Astrocyte (in vitro differentiated cells and primary cell): Measurements from ENCODE around the gene USP20. TPM values are rescaled to one million over a fixed set of nuclear protein-coding genes. Genes with fewer than 3 reads are reported as not detected.
A peak's percentile ranks its signal among the peaks of the same experiment; 100 is the strongest.

Source experiments
- DNase-seq: peaks from one replicate; pipeline ENCODE4 v3.0.0-alpha.2; 2010; ENCODE audit warnings: low read depth
- FAIRE-seq: peaks from 2 replicates; lab custom pipeline; 2011; peaks lifted over from hg19 to GRCh38; lab: Jason Lieb, UNC
- H2AFZ ChIP-seq: 2 replicates; pipeline ENCODE4 v1.6.0; 2012; ENCODE audit warnings: low read depth, low read length, inconsistent platforms
- H3K27ac ChIP-seq: 2 replicates; pipeline ENCODE4 v1.5.1; 2011; ENCODE audit warnings: low read depth, low read length, inconsistent platforms
- H3K27me3 ChIP-seq: 2 replicates; pipeline ENCODE4 v1.6.0; 2011; ENCODE audit warnings: low read length, inconsistent platforms; ENCODE audit not compliant: insufficient read depth
- H3K36me3 ChIP-seq: 2 replicates; pipeline ENCODE4 v1.5.1; 2011; ENCODE audit warnings: low read length, inconsistent platforms; ENCODE audit not compliant: insufficient read depth
- H3K4me1 ChIP-seq: 2 replicates; pipeline ENCODE4 v1.5.1; 2011; ENCODE audit warnings: low read length, inconsistent platforms; ENCODE audit not compliant: insufficient read depth
- H3K4me2 ChIP-seq: 2 replicates; pipeline ENCODE4 v1.6.0; 2012; ENCODE audit warnings: low read length, inconsistent platforms
- H3K4me3 ChIP-seq: 2 replicates; pipeline ENCODE4 v1.5.1; 2011; ENCODE audit warnings: low read depth, mild to moderate bottlenecking, low read length, inconsistent platforms; ENCODE audit not compliant: insufficient read depth
- H3K79me2 ChIP-seq: 2 replicates; pipeline ENCODE4 v1.6.0; 2012; ENCODE audit warnings: mild to moderate bottlenecking, low read length, inconsistent platforms; ENCODE audit not compliant: insufficient read depth
- H3K9ac ChIP-seq: 2 replicates; pipeline ENCODE4 v1.6.0; 2012; ENCODE audit warnings: mild to moderate bottlenecking, low read length, inconsistent platforms
- H3K9me3 ChIP-seq: 2 replicates; pipeline ENCODE4 v1.5.1; 2012; ENCODE audit warnings: low read depth, mild to moderate bottlenecking, low read length, inconsistent platforms; ENCODE audit not compliant: insufficient read depth
- H4K20me1 ChIP-seq: 2 replicates; pipeline ENCODE4 v1.6.0; 2012; ENCODE audit warnings: low read length, inconsistent platforms; ENCODE audit not compliant: insufficient read depth
- H3K27ac Mint-ChIP-seq: one replicate; pipeline ENCODE4 v1.8.0; 2021; ENCODE audit warnings: mild to moderate bottlenecking, mixed read lengths; ENCODE audit not compliant: unreplicated experiment
- H3K27me3 Mint-ChIP-seq: one replicate; pipeline ENCODE4 v1.8.0; 2021; ENCODE audit warnings: low read depth, mixed read lengths; ENCODE audit not compliant: unreplicated experiment
- H3K36me3 Mint-ChIP-seq: one replicate; pipeline ENCODE4 v1.8.0; 2021; ENCODE audit warnings: low read depth, mixed read lengths; ENCODE audit not compliant: unreplicated experiment
- H3K4me1 Mint-ChIP-seq: one replicate; pipeline ENCODE4 v1.8.0; 2021; ENCODE audit warnings: low read depth, mixed read lengths; ENCODE audit not compliant: unreplicated experiment
- H3K4me3 Mint-ChIP-seq: one replicate; pipeline ENCODE4 v1.8.0; 2021; ENCODE audit warnings: mild to moderate bottlenecking, moderate library complexity, mixed read lengths; ENCODE audit not compliant: unreplicated experiment
- H3K9me3 Mint-ChIP-seq: one replicate; pipeline ENCODE4 v1.8.0; 2021; ENCODE audit warnings: mild to moderate bottlenecking, mixed read lengths; ENCODE audit not compliant: unreplicated experiment
- CTCF ChIP-seq: IDR thresholded peaks from 2 replicates; pipeline ENCODE4 v1.5.1; 2011; ENCODE audit warnings: low read depth, mild to moderate bottlenecking, inconsistent platforms, low read length, moderate library complexity; ENCODE audit not compliant: insufficient read depth
- EZH2 ChIP-seq: IDR thresholded peaks from 2 replicates; pipeline ENCODE4 v1.6.1; 2012; ENCODE audit warnings: mild to moderate bottlenecking, low read length, inconsistent platforms; ENCODE audit not compliant: insufficient read depth
- total RNA-seq: library from RNA; stranded (reverse); gene quantifications from 2 replicates; pipeline ENCODE4 v1.2.1, GENCODE V29; 2021

USP20 gene
- total RNA-seq, 1 donor from 2014 or later = 24.1 TPM

- DNase-seq (no peak), FAIRE-seq (no peak)
- H2AFZ ChIP-seq = no peak overlapping the region
- no peaks in the 10 kb centered on the region for H3K9me3 ChIP-seq
- H3K4me1 ChIP-seq = no peaks in the 10 kb centered on the region
- H3K9me3 Mint-ChIP-seq = no peaks in the 10 kb centered on the region
- H3K4me3 ChIP-seq = no peak overlapping the region
- no peaks in the 10 kb centered on the region for H3K27me3 ChIP-seq
- H3K27ac Mint-ChIP-seq = peak overlapping the region; percentile 69
- H3K27ac ChIP-seq = no peak overlapping the region
- H3K4me3 Mint-ChIP-seq = no peak overlapping the region
- H3K4me1 Mint-ChIP-seq = peaks cover 24% of the 10 kb centered on the region
- H3K79me2 ChIP-seq = peaks cover 17% of the 10 kb centered on the region
- peaks cover 40% of the 10 kb centered on the region for H4K20me1 ChIP-seq
- no peak overlapping the region for H3K9ac ChIP-seq
- H3K36me3 Mint-ChIP-seq = peaks cover 27% of the 10 kb centered on the region
- TF ChIP-seq CTCF = no peak
- H3K36me3 ChIP-seq = peaks cover 12% of the 10 kb centered on the region
- no peaks in the 10 kb centered on the region for H3K27me3 Mint-ChIP-seq
- H3K4me2 ChIP-seq = no peak overlapping the region
Measured at GRCh38 chr9:129810116-129810515, 25.1 kb upstream of the USP20 start.

DNA sequence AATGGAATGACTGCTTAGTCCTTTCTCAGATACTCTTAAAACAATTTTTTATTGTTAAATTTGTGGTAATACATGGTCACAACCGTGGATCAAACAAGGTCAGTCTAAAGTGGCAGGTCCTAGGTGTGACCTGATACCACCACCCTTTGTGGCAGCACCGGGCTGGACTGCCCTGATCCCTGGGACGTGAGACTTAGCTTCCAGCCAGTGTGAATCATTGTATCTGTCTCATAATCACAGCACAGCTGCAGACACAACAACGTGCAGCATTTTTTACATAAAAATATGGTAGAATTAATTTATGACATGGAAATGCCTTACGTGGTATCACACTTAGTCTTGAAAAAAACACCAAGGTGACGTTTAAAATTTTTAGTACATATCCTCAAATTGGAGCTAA is 24.5 kb upstream of the USP20 start:
- TF ChIP-seq EZH2 (no peak), CTCF (no peak)
- H3K36me3 ChIP-seq = peaks cover 12% of the 10 kb centered on the region
- Mint-ChIP-seq H3K9me3 (no peaks in the 10 kb centered on the region), H3K36me3 (peaks cover 30% of the 10 kb centered on the region), H3K4me1 (peaks cover 24% of the 10 kb centered on the region), H3K27ac (peak overlapping the region; percentile 6), H3K4me3 (no peak overlapping the region), H3K27me3 (no peaks in the 10 kb centered on the region)
- H3K79me2 ChIP-seq = peaks cover 13% of the 10 kb centered on the region
- H3K4me2 ChIP-seq = no peak overlapping the region
- no peaks in the 10 kb centered on the region for H3K27me3 ChIP-seq
- no peak overlapping the region for H3K9ac ChIP-seq
- H4K20me1 ChIP-seq = peaks cover 35% of the 10 kb centered on the region
- no peaks in the 10 kb centered on the region for H3K9me3 ChIP-seq
- no peak overlapping the region for H3K4me3 ChIP-seq
- DNase-seq (no peak), FAIRE-seq (no peak)
- no peak overlapping the region for H3K27ac ChIP-seq
- no peaks in the 10 kb centered on the region for H3K4me1 ChIP-seq
- H2AFZ ChIP-seq = no peak overlapping the region

GRCh38 chr9:129811967-129812363 is 23.3 kb upstream of the USP20 start:
- Mint-ChIP-seq H3K4me3 (no peak overlapping the region), H3K27ac (no peak overlapping the region), H3K9me3 (no peaks in the 10 kb centered on the region), H3K4me1 (peaks cover 22% of the 10 kb centered on the region), H3K36me3 (peaks cover 34% of the 10 kb centered on the region), H3K27me3 (no peaks in the 10 kb centered on the region)
- Histone ChIP-seq H4K20me1 (peaks cover 31% of the 10 kb centered on the region), H3K9ac (no peak overlapping the region), H3K36me3 (peaks cover 16% of the 10 kb centered on the region), H3K27me3 (no peaks in the 10 kb centered on the region), H3K4me3 (no peak overlapping the region), H3K4me2 (no peak overlapping the region), H3K79me2 (peaks cover 10% of the 10 kb centered on the region), H3K9me3 (no peaks in the 10 kb centered on the region), H2AFZ (no peak overlapping the region), H3K4me1 (no peaks in the 10 kb centered on the region), H3K27ac (no peak overlapping the region)
- FAIRE-seq (no peak), DNase-seq (no peak)
- no peak for TF ChIP-seq EZH2
- no peak for TF ChIP-seq CTCF
